HUES64 (cell line): ENCODE data around the gene IQCF5.

ENCODE experiments used
- H3K27ac ChIP-seq: 2 replicates; pipeline ENCODE4 v1.7.0; 2013; ENCODE audit warnings: low read depth, low read length, inconsistent platforms
- H3K27me3 ChIP-seq: 2 replicates; pipeline ENCODE4 v1.6.1; 2013; ENCODE audit warnings: mild to moderate bottlenecking, low read length; ENCODE audit not compliant: insufficient read depth
- H3K36me3 ChIP-seq: 2 replicates; pipeline ENCODE4 v1.6.1; 2013; ENCODE audit warnings: mild to moderate bottlenecking, low read length; ENCODE audit not compliant: insufficient read depth
- H3K4me1 ChIP-seq: 2 replicates; pipeline ENCODE4 v1.6.1; 2013; ENCODE audit warnings: mild to moderate bottlenecking, low read length, moderate library complexity; ENCODE audit not compliant: insufficient read depth
- H3K4me3 ChIP-seq: 2 replicates; pipeline ENCODE4 v1.5.1; 2013; ENCODE audit warnings: mild to moderate bottlenecking, low read length, moderate library complexity
- H3K9ac ChIP-seq: 2 replicates; pipeline ENCODE4 v1.6.1; 2013; ENCODE audit warnings: mild to moderate bottlenecking, low read depth, low read length
- H3K9me3 ChIP-seq: 2 replicates; pipeline ENCODE4 v1.6.1; 2013; ENCODE audit warnings: low read depth, low read length; ENCODE audit not compliant: insufficient read depth
- WGBS: fragments of 150-250, 120-280 bp; methylation state at CpG from one replicate; pipeline ENCODE4 v1.1.7; 2013; ENCODE audit warnings: missing lambda C conversion rate; 5-methylcytosine and 5-hydroxymethylcytosine counted together

IQCF5 gene

GRCh38 chr3:51891242-51892039, 16.0 kb upstream of the IQCF5 start:
- 91% methylated on average over 7 of the region's 7 CpGs for WGBS

DNA sequence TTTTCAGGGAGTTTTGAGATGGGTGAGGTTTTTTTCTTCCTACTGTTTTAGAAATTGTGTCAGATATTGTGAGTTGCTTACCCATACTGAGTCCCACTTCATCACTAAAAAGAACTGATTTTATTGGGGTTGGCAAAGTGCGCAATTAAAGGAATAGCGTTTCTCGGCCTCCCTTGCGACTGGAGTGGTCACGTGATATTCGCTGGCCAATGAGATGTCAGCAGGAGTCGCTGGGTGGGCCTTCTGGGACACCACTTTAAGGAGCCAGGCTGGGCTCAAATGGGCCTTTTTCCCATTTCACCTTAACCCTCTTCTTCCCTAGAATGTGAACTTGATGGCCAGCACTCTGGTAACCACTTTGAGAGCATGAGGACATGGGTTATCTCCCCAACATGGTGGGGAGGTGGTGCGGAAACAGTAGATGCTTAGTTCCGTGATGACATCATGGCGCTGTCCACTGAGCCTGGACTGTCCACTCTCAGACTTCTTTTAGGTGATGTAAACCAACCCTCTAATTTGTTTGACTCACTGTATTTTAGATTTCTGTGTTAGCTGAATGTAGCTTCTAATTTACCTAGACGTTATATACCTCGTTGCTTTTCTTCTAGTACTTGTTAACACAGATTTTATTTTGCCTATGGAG, 13.2 kb upstream of the IQCF5 start:
- Histone ChIP-seq H3K9me3 (no peaks in the 10 kb centered on the region), H3K4me1 (no peaks in the 10 kb centered on the region), H3K27ac (no peak overlapping the region), H3K36me3 (no peaks in the 10 kb centered on the region), H3K4me3 (no peak overlapping the region), H3K27me3 (no peaks in the 10 kb centered on the region), H3K9ac (no peak overlapping the region)
- 95% methylated on average over 12 of the region's 12 CpGs for WGBS

More at GRCh38 chr3:51891242-51892039, 16.0 kb upstream of the IQCF5 start:
- Histone ChIP-seq H3K9ac (no peak overlapping the region), H3K9me3 (no peaks in the 10 kb centered on the region), H3K27me3 (no peaks in the 10 kb centered on the region), H3K36me3 (no peaks in the 10 kb centered on the region), H3K4me3 (no peak overlapping the region), H3K4me1 (no peaks in the 10 kb centered on the region), H3K27ac (no peak overlapping the region)

DNA sequence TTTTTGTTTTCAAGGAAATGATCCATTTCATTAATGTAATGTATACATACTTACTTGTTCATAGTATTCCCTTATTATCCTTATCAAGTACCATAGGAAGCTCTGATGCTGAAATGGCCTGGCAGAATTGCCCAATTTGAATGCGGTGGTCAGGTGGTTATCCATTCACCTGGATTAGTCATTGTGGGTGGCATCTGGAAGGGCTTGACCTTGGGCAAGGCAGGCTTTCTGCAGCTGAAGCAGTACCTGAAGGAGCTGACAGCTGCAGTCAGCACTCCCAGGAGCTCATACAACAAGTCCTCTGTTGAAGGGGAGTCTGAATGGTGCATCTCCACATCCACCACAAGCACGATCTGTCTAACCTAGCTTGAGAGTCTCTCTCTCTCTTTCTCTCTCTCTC, 12.2 kb upstream of the IQCF5 start:
- Histone ChIP-seq H3K9ac (no peak overlapping the region), H3K9me3 (no peaks in the 10 kb centered on the region), H3K27ac (no peak overlapping the region), H3K4me1 (no peaks in the 10 kb centered on the region), H3K36me3 (no peaks in the 10 kb centered on the region), H3K4me3 (no peak overlapping the region), H3K27me3 (no peaks in the 10 kb centered on the region)
- WGBS, result 93% methylated on average over 2 of the region's 2 CpGs

- no peak overlapping the region for H3K27ac ChIP-seq
- H3K4me1 ChIP-seq, result no peaks in the 10 kb centered on the region
- H3K9ac ChIP-seq, result no peak overlapping the region
- H3K4me3 ChIP-seq, result no peak overlapping the region
- no peaks in the 10 kb centered on the region for H3K27me3 ChIP-seq
- H3K9me3 ChIP-seq, result no peaks in the 10 kb centered on the region
- H3K36me3 ChIP-seq, result no peaks in the 10 kb centered on the region
Observed at GRCh38 chr3:51886447-51886846, 11.0 kb upstream of the IQCF5 start.

DNA sequence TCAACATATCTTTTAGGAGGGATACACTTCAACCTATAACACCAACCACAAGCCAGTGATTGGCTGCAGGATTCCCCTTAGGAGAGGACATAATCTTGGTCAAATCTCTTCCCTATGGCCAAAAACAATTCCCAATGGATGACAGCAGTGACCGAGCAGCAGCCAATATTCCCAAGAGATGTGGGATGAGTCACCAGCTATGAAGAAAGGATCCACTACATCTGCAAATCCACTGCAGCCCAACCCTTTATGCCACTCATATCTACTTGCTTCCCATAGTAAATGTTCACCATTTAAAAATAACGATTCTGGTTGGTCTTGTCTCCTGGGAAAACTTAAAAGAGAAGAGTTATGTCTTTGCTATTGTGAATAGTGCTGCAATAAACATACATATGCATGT, 4.5 kb upstream of the IQCF5 start:
- H3K9me3 ChIP-seq, result no peaks in the 10 kb centered on the region
- H3K27ac ChIP-seq, result no peak overlapping the region
- H3K9ac ChIP-seq, result no peak overlapping the region
- 100% methylated on average over 1 of the region's 2 CpGs for WGBS
- no peaks in the 10 kb centered on the region for H3K36me3 ChIP-seq
- no peaks in the 10 kb centered on the region for H3K27me3 ChIP-seq
- H3K4me1 ChIP-seq, result no peaks in the 10 kb centered on the region
- H3K4me3 ChIP-seq, result no peak overlapping the region

- WGBS, result 78% methylated on average over 6 of the region's 6 CpGs
- H3K36me3 ChIP-seq, result no peaks in the 10 kb centered on the region
Observed at GRCh38 chr3:51876186-51876585, 785 bp upstream of the IQCF5 start.

DNA sequence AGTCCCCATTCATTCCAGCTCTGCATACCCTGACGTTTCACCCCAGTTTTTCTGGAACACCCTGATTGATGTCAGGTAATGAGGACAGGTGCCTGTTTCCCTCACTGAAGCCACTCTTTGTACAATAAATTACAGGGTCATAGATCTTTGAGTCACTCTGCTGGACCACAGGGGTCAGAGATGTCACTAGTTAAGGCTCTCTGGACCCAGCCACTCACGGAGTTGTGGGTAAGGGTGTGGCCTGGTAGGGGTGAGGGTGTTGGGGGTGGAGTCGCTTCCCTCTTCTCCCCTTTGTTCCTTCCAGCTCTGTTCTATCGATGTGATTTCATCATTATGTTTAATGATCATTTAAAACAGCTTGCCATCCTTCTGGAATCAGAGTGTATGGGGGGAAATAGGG, 512 bp downstream of the IQCF5 start:
- Histone ChIP-seq H3K27ac (no peak overlapping the region), H3K4me3 (no peak overlapping the region), H3K4me1 (no peaks in the 10 kb centered on the region), H3K9ac (no peak overlapping the region), H3K36me3 (no peaks in the 10 kb centered on the region), H3K27me3 (no peaks in the 10 kb centered on the region), H3K9me3 (no peaks in the 10 kb centered on the region)
- WGBS, result 84% methylated on average over 2 of the region's 4 CpGs

More at GRCh38 chr3:51876186-51876585, 785 bp upstream of the IQCF5 start:
- Histone ChIP-seq H3K4me3 (no peak overlapping the region), H3K27me3 (no peaks in the 10 kb centered on the region), H3K27ac (no peak overlapping the region), H3K4me1 (no peaks in the 10 kb centered on the region), H3K9ac (no peak overlapping the region), H3K9me3 (no peaks in the 10 kb centered on the region)

GRCh38 chr3:51874411-51874810, 990 bp downstream of the IQCF5 start:
- Histone ChIP-seq H3K27ac (no peak overlapping the region), H3K9me3 (no peaks in the 10 kb centered on the region), H3K27me3 (no peaks in the 10 kb centered on the region), H3K4me1 (no peaks in the 10 kb centered on the region), H3K36me3 (no peaks in the 10 kb centered on the region), H3K9ac (no peak overlapping the region), H3K4me3 (no peak overlapping the region)
- WGBS, result 88% methylated on average over 2 of the region's 2 CpGs

DNA sequence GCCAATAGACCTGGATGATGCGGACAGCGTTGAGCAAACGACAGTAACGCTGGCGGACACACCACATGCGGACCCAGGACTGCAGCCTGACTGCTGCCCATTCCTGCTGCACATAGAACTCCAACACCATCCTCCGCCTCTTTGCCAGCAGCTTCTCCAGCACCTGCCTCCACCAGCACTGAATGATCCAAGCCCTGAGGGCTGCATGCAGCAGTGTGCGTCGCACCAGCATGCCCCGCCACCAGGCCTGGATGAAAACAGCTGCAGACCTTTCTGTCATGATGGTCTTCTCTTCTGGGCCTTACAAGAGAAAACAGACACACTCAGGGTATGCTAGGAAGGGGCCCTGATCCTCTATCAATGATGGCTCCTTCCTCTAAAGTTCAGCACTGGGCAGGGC, 1.5 kb downstream of the IQCF5 start:
- Histone ChIP-seq H3K27ac (no peak overlapping the region), H3K9me3 (no peaks in the 10 kb centered on the region), H3K9ac (no peak overlapping the region), H3K27me3 (no peaks in the 10 kb centered on the region), H3K4me3 (no peak overlapping the region), H3K36me3 (no peaks in the 10 kb centered on the region), H3K4me1 (no peaks in the 10 kb centered on the region)
- 93% methylated on average over 10 of the region's 10 CpGs for WGBS

DNA sequence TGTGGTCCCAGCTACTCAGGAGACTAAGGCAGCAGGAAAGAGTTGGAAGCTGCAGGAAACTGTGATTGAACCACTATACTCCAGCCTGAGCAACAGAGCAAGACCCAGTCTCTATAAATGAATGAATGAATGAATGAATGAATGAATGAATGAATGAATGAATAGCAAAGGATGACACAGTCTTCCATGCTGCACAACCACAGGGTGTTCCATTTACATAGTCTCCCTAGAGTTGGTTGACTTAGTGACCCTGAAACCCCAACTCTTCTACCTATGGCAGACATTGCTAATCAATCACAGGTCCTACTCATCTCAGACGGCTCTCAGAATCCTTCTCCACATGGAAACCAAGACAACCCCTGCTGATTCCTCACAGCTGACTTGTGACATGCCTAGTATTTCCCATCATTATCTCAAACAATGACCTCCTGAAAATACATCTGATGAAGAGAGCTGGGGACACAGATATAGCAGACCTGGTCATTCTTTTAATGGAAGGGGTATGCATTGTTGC, 2.1 kb downstream of the IQCF5 start:
- Histone ChIP-seq H3K27ac (no peak overlapping the region), H3K27me3 (no peaks in the 10 kb centered on the region), H3K4me3 (no peak overlapping the region), H3K4me1 (no peaks in the 10 kb centered on the region), H3K9ac (no peak overlapping the region), H3K9me3 (no peaks in the 10 kb centered on the region), H3K36me3 (no peaks in the 10 kb centered on the region)
- 75% methylated on average over 1 of the region's 1 CpG for WGBS

- no peak overlapping the region for H3K4me3 ChIP-seq
- H3K27ac ChIP-seq, result no peak overlapping the region
- no peaks in the 10 kb centered on the region for H3K27me3 ChIP-seq
- 83% methylated on average over 2 of the region's 2 CpGs for WGBS
- H3K36me3 ChIP-seq, result no peaks in the 10 kb centered on the region
- no peak overlapping the region for H3K9ac ChIP-seq
- no peaks in the 10 kb centered on the region for H3K9me3 ChIP-seq
- H3K4me1 ChIP-seq, result no peaks in the 10 kb centered on the region
Observed at GRCh38 chr3:51869304-51869703, 6.1 kb downstream of the IQCF5 start.
